ENCODE data around the gene RASEF. TPM values are rescaled to one million over a fixed set of nuclear protein-coding genes. Genes with fewer than 3 reads are reported as not detected.

Gene RASEF
- total and polyA plus RNA-seq, 10 of the 15 experiments (the other 5 are each of a cell fraction or from before 2014, with no cell fraction given), result under 0.01 to 0.04 (median 0.01) TPM; not detected in 7

DNA sequence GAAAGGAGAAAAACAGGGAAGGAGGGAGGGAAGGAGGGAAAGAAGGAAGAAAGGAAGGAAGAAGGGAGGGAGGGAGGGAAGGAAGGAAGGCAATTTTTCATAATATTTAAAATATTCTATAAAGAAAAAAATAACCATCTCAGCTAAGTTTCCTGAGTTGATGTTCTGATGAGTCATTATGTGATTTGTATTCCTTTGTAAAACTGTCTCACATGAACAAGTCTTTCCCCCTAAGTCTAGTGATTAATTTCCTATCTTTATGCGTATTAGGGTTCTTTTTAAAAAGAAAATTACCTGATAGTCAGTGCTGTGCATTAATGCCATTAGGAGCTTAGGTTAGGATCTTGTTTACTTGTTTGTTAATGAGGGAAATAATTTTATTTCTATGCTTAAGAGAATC is 94.1 kb downstream of the RASEF start:
- FAIRE-seq (no peak), DNase-seq (ENCODE audit: low read depth, low spot score) (no peak), ATAC-seq (no peak)
- Histone ChIP-seq H3K27ac (ENCODE audit: control insufficient read depth, insufficient read depth) (no peak overlapping the region), H3K79me2 (ENCODE audit: control insufficient read depth, insufficient read depth, low read length) (no peaks in the 10 kb centered on the region), H3K9ac (ENCODE audit: control insufficient read depth, insufficient read depth, low read length) (no peak overlapping the region), H3K36me3 (ENCODE audit: control insufficient read depth in 2 of 2, insufficient read depth in 2 of 2, low read length in 1 of 2) (no peaks in the 10 kb centered on the region), H3K4me2 (ENCODE audit: control insufficient read depth, insufficient read depth) (no peak overlapping the region), H4K20me1 (ENCODE audit: control insufficient read depth, insufficient read depth) (no peaks in the 10 kb centered on the region), H3K9me3 (replicated peaks; ENCODE audit: control insufficient read depth, insufficient read depth, low read length) (no peaks in the 10 kb centered on the region), H2AFZ (ENCODE audit: control insufficient read depth, low read depth, low read length) (no peak overlapping the region), H3K27me3 (replicated peaks in 1 of 2; ENCODE audit: control insufficient read depth in 2 of 2, insufficient read depth in 2 of 2, low read length in 1 of 2) (no peaks in the 10 kb centered on the region), H3K4me3 (no peak overlapping the region), H3K4me1 (ENCODE audit: control insufficient read depth, insufficient read depth, low read length) (no peaks in the 10 kb centered on the region)
- ChIA-PET CTCF (interaction anchor here (0.6 kb wide), 1 partner anchor 362 kb away, joined by 6 read pairs; no protein-coding TSS in a partner anchor), POLR2A (no interaction called here), RAD21 (ENCODE audit: unreplicated experiment) (no interaction called here), SMC1A (ENCODE audit: uncharacterized antibody, unreplicated experiment) (interaction anchor here (0.7 kb wide), 1 partner anchor 716 kb away, joined by 3 read pairs; no protein-coding TSS in a partner anchor)
- in situ Hi-C loops (cut with MboI) (no loop called here), intact Hi-C loops (cut with micrococcal nuclease; ENCODE audit: unreplicated experiment) (no loop called here)
- no TSS peak for BruUV-seq (replicated peaks)
- 0% methylated on average over 1 of the region's 1 CpG for WGBS (ENCODE audit: insufficient coverage, insufficient replicate concordance, low lambda C conversion rate, missing lambda C conversion rate)
- TF ChIP-seq, protein P1, sequence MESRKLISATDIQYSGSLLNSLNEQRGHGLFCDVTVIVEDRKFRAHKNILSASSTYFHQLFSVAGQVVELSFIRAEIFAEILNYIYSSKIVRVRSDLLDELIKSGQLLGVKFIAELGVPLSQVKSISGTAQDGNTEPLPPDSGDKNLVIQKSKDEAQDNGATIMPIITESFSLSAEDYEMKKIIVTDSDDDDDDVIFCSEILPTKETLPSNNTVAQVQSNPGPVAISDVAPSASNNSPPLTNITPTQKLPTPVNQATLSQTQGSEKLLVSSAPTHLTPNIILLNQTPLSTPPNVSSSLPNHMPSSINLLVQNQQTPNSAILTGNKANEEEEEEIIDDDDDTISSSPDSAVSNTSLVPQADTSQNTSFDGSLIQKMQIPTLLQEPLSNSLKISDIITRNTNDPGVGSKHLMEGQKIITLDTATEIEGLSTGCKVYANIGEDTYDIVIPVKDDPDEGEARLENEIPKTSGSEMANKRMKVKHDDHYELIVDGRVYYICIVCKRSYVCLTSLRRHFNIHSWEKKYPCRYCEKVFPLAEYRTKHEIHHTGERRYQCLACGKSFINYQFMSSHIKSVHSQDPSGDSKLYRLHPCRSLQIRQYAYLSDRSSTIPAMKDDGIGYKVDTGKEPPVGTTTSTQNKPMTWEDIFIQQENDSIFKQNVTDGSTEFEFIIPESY (IDR thresholded peaks at IDR 0.05), result no peak
- TF ChIP-seq, protein P2, sequence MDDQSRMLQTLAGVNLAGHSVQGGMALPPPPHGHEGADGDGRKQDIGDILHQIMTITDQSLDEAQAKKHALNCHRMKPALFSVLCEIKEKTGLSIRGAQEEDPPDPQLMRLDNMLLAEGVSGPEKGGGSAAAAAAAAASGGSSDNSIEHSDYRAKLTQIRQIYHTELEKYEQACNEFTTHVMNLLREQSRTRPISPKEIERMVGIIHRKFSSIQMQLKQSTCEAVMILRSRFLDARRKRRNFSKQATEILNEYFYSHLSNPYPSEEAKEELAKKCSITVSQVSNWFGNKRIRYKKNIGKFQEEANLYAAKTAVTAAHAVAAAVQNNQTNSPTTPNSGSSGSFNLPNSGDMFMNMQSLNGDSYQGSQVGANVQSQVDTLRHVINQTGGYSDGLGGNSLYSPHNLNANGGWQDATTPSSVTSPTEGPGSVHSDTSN (IDR thresholded peaks at IDR 0.05; ENCODE audit: insufficient replicate concordance, low read depth, low read length), result no peak
- no peak for TF ChIP-seq MEF2B (IDR thresholded peaks at IDR 0.05; ENCODE audit: partially characterized antibody, poor library complexity, severe bottlenecking)
- no peak for TF ChIP-seq NR2F1 (conservative IDR thresholded peaks at IDR 0.05)
- no peak for TF ChIP-seq HDAC2 (IDR thresholded peaks at IDR 0.05)
- no peak for TF ChIP-seq NR2C1 (IDR thresholded peaks at IDR 0.05)
- no peak for TF ChIP-seq YBX1 (IDR thresholded peaks at IDR 0.05)
- TF ChIP-seq, protein P3, sequence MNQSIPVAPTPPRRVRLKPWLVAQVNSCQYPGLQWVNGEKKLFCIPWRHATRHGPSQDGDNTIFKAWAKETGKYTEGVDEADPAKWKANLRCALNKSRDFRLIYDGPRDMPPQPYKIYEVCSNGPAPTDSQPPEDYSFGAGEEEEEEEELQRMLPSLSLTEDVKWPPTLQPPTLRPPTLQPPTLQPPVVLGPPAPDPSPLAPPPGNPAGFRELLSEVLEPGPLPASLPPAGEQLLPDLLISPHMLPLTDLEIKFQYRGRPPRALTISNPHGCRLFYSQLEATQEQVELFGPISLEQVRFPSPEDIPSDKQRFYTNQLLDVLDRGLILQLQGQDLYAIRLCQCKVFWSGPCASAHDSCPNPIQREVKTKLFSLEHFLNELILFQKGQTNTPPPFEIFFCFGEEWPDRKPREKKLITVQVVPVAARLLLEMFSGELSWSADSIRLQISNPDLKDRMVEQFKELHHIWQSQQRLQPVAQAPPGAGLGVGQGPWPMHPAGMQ (IDR thresholded peaks at IDR 0.05; ENCODE audit: borderline replicate concordance), result no peak
- no peak for TF ChIP-seq SIX5 (IDR thresholded peaks at IDR 0.05; ENCODE audit: low read depth, low read length, severe bottlenecking)
